DMS 273 treated with DMSO at 0.1 percent for 48 hours (cell line): ENCODE data around the gene MT1H.

Experiments
- DNase-seq: peaks from one replicate; lab custom pipeline; 2025; lab: John Stamatoyannopoulos, UW

MT1H gene

GRCh38 chr16:56636616-56637413 lies 32.8 kb upstream of the MT1H start:
- no peak for DNase-seq

- no peak for DNase-seq
Measured at GRCh38 chr16:56637814-56638750, 31.5 kb upstream of the MT1H start, which contains the start of gene MT1A. Gene MT1A, plus strand, starts transcription at chr16:56638666. Its CDS starts 73 bp downstream, at chr16:56638739.

- no peak for DNase-seq
Measured at GRCh38 chr16:56639045-56639444, 30.6 kb upstream of the MT1H start.

DNA sequence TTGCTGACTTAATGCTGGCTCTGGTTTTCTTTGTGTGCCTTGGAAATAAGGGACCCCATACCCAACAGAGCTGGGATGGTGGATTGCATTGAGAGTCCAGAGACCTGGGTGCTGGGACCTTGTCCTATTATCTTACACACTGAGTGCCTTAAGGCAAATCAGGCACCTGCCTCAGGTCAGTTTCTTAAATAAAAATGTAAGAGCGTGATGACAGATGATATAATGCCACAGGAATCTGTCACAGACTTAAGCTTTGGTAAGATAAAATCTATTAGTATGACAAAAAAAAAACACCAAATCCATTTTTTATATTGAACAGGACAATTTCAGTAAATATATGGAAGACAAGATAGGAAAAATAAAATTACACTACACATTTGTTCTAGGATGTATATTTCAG lies 29.5 kb upstream of the MT1H start:
- DNase-seq = no peak

DNA sequence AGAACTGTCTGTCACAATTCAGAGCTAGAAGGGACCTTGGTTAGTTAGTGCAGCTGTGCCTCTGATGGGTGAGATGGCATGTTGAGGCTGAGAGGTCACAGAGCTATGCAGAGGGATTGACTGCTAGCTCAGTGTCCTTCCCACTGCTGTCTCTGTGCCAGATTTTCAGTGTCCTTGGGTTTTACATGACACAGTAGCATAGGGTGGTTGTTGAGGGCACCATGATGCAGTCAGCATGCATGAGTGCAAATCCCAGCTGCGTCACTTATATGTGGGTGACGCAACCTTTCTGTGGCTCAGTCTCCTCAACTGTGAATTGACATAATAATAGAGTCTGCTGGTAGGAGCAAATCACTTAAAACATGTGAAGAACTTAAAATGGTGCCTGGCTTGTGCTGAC lies 28.4 kb upstream of the MT1H start:
- no peak for DNase-seq

- DNase-seq = no peak
Measured at GRCh38 chr16:56643080-56643778, 26.4 kb upstream of the MT1H start.

GRCh38 chr16:56643833-56644232 lies 25.8 kb upstream of the MT1H start:
- DNase-seq = no peak

GRCh38 chr16:56645311-56645710 lies 24.3 kb upstream of the MT1H start:
- DNase-seq = no peak

DNA sequence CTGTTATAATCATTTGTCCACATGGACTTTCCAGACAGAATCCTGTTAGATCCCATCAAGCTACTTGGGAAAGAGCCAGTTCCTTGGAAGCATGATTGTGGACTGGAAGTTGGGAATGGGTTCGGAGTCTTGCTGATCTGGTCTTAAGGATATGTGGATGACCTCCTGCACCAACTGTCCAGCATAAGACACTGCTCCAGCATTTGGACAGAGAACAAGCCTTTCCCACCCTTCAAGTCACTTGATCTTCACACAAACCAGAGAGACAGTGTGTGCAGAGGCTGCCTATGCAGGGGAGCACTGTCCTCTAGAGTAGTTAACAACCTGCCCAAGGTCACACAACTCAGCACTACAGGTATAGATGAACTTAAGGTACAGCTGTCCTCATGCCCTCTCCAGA lies 23.8 kb upstream of the MT1H start:
- no peak for DNase-seq

DNA sequence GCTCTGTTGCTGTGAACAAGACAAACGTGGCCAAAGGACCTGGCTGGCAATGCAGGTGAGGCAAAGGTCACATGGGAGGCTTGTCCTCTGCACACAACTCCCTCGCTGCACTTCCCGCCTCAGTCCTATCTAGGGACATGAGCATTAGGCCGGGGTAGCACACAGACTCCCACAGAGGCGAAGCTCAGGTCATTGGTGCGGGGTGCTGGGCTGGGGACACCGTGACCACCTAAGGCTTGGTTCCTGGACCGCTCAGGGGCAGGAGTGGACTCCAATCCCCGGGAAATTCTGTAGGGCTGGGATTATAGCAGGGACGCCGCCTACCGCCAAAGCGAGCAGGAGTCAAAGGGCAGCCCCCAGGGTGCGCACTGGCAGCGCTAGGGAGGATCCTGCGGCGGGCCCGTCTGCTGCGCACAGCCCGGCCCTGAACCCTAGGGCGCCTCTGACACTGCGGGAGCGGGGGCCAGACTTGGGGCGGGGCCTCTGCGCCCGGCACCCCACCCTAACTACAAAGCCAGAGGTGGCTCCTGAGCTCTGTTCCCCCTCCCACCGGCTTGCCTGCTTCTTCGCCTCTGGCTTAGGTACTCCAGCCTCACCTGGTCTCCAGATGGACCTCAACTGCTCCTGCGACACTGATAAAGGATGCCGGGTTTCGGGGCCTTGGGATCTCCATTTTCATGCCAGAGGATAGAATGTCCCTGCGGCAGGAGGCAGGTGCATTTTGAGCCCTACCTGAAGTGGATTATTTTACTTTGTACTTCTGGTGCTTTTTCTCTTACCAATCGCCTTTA lies 21.8 kb upstream of the MT1H start:
- DNase-seq = no peak

DNA sequence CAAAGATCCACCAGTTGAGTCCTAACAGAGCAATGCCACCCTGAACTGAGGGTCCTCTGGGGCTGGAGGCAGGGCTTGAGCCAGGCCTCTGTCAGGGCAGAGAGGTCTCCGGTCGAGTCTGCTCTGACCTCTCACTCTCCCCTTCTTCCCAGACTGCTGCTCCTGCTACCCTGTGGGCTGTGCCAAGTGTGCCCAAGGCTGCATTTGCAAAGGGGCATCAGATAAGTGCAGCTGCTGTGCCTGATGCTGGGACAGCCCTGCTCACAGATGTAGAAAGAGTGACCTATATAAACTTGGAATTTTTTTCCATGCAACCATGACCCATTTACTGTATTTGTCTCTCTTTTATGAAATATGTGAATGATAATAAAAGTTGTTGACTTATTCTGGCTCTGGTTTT lies 20.3 kb upstream of the MT1H start:
- DNase-seq = no peak

- no peak for DNase-seq
Measured at GRCh38 chr16:56649820-56650219, 19.8 kb upstream of the MT1H start.

DNA sequence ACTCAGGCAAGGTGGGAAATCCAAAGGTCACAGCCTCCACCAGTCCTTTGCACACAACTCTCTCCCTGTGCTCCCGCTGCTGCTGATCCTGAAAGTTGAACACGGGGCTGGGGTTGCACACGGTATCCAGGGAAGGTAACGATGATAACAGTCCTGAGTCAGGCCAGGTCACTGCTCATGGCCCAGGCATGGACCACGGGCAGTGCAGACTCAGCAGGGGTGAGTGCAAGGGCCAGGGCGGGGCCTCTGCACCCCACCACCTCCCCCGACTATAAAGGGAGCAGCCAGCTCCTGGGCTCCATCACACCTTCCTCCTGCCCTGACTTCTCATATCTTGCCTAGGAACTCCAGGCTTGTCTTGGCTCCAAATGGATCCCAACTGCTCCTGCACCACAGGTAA lies 18.0 kb upstream of the MT1H start, which contains the start of gene MT1B:
Gene MT1B, plus strand, starts transcription at position 301 of the 400 bp plus-strand sequence. Its CDS starts 68 bp downstream, at position 369.
- DNase-seq = no peak

GRCh38 chr16:56652600-56652999 lies 17.0 kb upstream of the MT1H start:
- DNase-seq = no peak

GRCh38 chr16:56653218-56653617 lies 16.4 kb upstream of the MT1H start:
- no peak for DNase-seq

DNA sequence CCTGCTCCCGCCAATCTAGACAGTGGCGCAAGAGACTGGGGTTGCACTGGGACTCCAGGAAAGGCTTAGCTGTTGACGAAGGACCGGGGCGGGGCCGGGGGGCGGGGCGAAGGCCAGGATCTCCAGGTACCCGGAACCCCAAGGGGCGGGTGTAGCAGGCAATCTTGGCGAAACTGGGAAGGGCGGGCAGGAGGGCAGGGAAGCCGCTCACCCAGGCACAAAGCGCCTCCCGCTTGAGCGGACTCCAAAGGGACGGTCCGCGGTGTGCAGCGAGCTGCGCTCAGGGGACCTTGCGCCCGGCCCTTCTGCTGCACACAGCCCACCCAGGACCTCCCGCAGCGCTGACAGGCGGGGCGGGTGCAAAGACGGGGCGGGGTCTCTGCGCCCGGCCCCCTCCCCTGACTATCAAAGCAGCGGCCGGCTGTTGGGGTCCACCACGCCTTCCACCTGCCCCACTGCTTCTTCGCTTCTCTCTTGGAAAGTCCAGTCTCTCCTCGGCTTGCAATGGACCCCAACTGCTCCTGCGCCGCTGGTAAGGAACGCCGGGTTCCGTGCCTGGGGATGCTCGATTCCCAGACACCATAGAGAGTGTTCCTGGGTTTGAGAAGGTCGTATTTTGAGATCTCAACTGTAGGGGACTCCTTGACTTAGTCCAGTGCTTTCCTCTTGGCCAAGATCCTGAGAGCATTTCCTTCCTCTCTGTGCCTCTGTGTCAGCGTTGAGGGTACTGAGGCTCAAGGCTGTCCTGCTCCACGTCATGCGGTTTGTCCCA lies 11.9 kb upstream of the MT1H start, which contains the start of gene MT1F:
Gene MT1F, plus strand, starts transcription at position 405 of the 772 bp plus-strand sequence. Its CDS starts 100 bp downstream, at position 505.
- DNase-seq = no peak

DNA sequence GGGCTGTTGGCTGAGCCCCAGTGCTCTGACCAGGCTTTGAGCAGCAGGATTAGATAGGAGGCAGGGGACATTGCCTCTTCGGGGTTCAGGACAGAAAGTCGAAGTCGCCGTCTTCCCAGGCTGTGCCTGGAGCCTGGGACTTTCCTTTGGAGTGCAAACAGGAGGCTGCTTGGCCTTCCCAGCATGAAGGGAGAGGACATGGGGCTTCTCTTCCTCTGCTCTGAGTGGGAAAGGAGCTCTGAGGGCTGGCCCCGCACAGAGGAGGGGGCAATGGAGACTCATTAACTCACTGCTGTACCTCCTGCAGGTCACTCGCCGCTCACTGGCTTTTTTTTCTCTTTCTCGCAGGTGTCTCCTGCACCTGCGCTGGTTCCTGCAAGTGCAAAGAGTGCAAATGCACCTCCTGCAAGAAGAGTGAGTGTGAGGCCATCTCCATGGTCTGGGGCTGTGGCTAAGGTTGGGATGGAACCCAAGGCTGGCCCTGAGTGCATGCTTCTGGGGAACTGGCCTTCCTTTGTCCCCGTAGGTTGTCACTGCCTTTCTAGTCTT lies 11.2 kb upstream of the MT1H start:
- no peak for DNase-seq

GRCh38 chr16:56662357-56663354 lies 7.0 kb upstream of the MT1H start:
- DNase-seq = no peak

DNA sequence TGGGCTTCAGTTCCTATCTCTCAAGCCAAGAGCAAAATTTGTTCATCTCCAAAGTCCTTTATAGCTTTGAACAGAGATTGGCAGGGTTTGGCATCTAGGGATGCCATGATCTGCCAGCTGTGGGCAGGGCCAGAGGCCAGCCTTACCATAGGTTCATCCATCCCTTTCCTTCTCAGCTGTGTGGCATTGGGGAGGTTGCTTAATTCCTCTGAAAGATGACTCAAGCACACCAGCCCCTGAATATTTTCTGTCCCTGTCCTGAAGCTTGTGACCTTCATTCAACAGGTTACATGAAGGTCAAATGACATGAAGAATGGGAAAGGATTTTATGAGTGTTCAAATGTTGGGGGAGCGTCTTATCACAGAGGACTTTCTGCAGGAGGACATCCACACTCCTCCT lies 5.1 kb upstream of the MT1H start:
- DNase-seq = no peak
